Left ventricle myocardium inferior (tissue), 1 donor: ENCODE measurements around the gene MRM2. TPM values are rescaled to one million over a fixed set of nuclear protein-coding genes. Genes with fewer than 3 reads are reported as not detected.

ENCODE experiments used
- DNase-seq: peaks from one replicate; pipeline ENCODE4 v3.0.0-alpha.2; 2020
- H3K27ac ChIP-seq: fragments of 200-600 bp; replicated peaks from 2 replicates; pipeline ENCODE4 v1.8.0; 2021
- H3K27me3 ChIP-seq: fragments of 200-600 bp; 2 replicates; pipeline ENCODE4 v1.8.0; 2021; ENCODE audit warnings: low read depth
- H3K36me3 ChIP-seq: fragments of 200-600 bp; 2 replicates; pipeline ENCODE4 v1.8.0; 2021
- H3K4me1 ChIP-seq: fragments of 200-600 bp; 2 replicates; pipeline ENCODE4 v1.8.0; 2021
- H3K4me3 ChIP-seq: fragments of 200-600 bp; 2 replicates; pipeline ENCODE4 v1.8.0; 2021; ENCODE audit warnings: mild to moderate bottlenecking, moderate library complexity
- H3K9me3 ChIP-seq: fragments of 200-600 bp; replicated peaks from 2 replicates; pipeline ENCODE4 v1.8.0; 2021
- CTCF ChIP-seq: fragments of 200-600 bp; IDR thresholded peaks from 2 replicates; pipeline ENCODE4 v1.8.0; 2021; ENCODE audit warnings: antibody characterized with exemption, mild to moderate bottlenecking, borderline replicate concordance
- intact Hi-C: fragments of 100-400 bp; cut with micrococcal nuclease; formaldehyde crosslinking; loops from one replicate; pipeline ENCODE4 v1.11.0; 2022
- total RNA-seq: library from RNA; stranded (reverse); fragmentation: NEBNext Ultra II Directional; extraction: Animal tissue kit (Norgen Biotek cat#: 25700); gene quantifications from one replicate; pipeline ENCODE4 v1.2.1, GENCODE V29; 2021
- donor health status: DM: no; HTN: yes; CAD: no; lungs with severe emphysema.

The MRM2 gene
- total RNA-seq, 1 donor from 2014 or later: 19.9 TPM

- no peak for DNase-seq
- intact Hi-C loops: no loop called here
Measured at GRCh38 chr7:2201128-2201527, 40.9 kb downstream of the MRM2 start.

GRCh38 chr7:2200584-2200980 lies 41.4 kb downstream of the MRM2 start:
- no peak for DNase-seq
- Histone ChIP-seq H3K36me3 (peaks cover 18% of the 10 kb centered on the region), H3K27ac (no peak overlapping the region), H3K27me3 (no peaks in the 10 kb centered on the region), H3K4me3 (no peak overlapping the region), H3K9me3 (no peaks in the 10 kb centered on the region), H3K4me1 (peaks cover 36% of the 10 kb centered on the region)
- no peak for TF ChIP-seq CTCF
- intact Hi-C loops: no loop called here

More at GRCh38 chr7:2201128-2201527, 40.9 kb downstream of the MRM2 start:
- Histone ChIP-seq H3K4me1 (peaks cover 30% of the 10 kb centered on the region), H3K27me3 (no peaks in the 10 kb centered on the region), H3K4me3 (no peak overlapping the region), H3K36me3 (peaks cover 18% of the 10 kb centered on the region), H3K9me3 (no peaks in the 10 kb centered on the region), H3K27ac (no peak overlapping the region)
- no peak for TF ChIP-seq CTCF

GRCh38 chr7:2199956-2200583 lies 41.9 kb downstream of the MRM2 start:
- peaks cover 41% of the 10 kb centered on the region for H3K4me1 ChIP-seq
- peaks cover 18% of the 10 kb centered on the region for H3K36me3 ChIP-seq
- no peak for TF ChIP-seq CTCF
- H3K4me3 ChIP-seq: no peak overlapping the region
- H3K27me3 ChIP-seq: no peaks in the 10 kb centered on the region
- no peak overlapping the region for H3K27ac ChIP-seq
- DNase-seq: no peak
- intact Hi-C loops: no loop called here
- no peaks in the 10 kb centered on the region for H3K9me3 ChIP-seq

GRCh38 chr7:2199528-2199927 lies 42.5 kb downstream of the MRM2 start:
- no peak for DNase-seq
- peaks cover 46% of the 10 kb centered on the region for H3K4me1 ChIP-seq
- peaks cover 18% of the 10 kb centered on the region for H3K36me3 ChIP-seq
- TF ChIP-seq CTCF: no peak
- H3K27ac ChIP-seq: no peak overlapping the region
- H3K27me3 ChIP-seq: no peaks in the 10 kb centered on the region
- H3K4me3 ChIP-seq: no peak overlapping the region
- no peaks in the 10 kb centered on the region for H3K9me3 ChIP-seq
- intact Hi-C loops: no loop called here

GRCh38 chr7:2198760-2199159 lies 43.2 kb downstream of the MRM2 start:
- intact Hi-C loops: no loop called here
- Histone ChIP-seq H3K4me3 (no peak overlapping the region), H3K9me3 (no peaks in the 10 kb centered on the region), H3K36me3 (peaks cover 18% of the 10 kb centered on the region), H3K27me3 (no peaks in the 10 kb centered on the region), H3K4me1 (peaks cover 41% of the 10 kb centered on the region), H3K27ac (no peak overlapping the region)
- no peak for TF ChIP-seq CTCF
- no peak for DNase-seq
